Measurements from ENCODE around the gene OPA3.

DNA sequence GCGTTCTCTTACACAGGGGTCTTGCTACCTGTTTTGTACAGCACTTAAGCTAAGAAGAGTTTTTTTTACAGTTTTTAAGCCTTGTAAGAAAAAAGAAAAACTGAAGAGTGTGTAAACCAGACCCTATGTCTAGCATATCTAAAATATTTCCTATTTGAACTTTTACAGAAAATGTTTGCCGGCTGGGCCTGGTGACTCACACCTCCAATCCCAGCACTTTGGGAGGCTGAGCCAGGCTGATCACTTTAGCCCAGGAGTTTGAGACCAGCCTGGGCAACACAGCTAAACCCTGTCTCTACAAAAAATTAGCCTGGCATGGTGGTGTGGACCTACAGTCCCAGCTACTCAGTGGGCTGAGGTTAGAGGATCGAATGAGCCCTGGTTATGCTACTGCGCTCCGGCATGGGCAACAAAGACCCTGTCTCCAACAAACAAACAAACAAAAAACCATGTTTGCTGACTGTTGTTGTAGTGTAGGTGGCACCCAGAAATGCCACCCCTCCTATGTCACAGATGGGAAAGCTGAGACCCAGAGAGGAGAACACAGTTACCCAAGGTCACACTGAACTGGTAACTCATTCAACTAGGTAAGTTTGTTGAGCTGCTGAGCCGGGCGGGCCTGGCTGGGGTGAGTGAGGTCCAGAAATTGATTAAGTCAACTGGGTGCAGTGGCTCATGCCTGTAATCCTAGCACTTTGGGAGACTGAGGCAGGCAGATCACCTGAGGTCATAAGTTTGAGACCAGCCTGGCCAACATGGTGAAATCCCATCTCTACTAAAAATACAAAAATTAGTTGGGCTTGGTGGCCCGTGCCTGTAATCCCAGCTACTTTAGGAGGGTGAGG lies 79.2 kb downstream of the OPA3 start:
- no peak for TF ChIP-seq POLR2A (IDR thresholded peaks at IDR 0.05)
- TF ChIP-seq, protein P1, sequence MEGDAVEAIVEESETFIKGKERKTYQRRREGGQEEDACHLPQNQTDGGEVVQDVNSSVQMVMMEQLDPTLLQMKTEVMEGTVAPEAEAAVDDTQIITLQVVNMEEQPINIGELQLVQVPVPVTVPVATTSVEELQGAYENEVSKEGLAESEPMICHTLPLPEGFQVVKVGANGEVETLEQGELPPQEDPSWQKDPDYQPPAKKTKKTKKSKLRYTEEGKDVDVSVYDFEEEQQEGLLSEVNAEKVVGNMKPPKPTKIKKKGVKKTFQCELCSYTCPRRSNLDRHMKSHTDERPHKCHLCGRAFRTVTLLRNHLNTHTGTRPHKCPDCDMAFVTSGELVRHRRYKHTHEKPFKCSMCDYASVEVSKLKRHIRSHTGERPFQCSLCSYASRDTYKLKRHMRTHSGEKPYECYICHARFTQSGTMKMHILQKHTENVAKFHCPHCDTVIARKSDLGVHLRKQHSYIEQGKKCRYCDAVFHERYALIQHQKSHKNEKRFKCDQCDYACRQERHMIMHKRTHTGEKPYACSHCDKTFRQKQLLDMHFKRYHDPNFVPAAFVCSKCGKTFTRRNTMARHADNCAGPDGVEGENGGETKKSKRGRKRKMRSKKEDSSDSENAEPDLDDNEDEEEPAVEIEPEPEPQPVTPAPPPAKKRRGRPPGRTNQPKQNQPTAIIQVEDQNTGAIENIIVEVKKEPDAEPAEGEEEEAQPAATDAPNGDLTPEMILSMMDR (IDR thresholded peaks at IDR 0.05 in 8 of 11, conservative IDR thresholded peaks at IDR 0.05 in 3 of 11): no peak
- TF ChIP-seq POLR2AphosphoS5 (IDR thresholded peaks at IDR 0.05): no peak

Measured in spleen (tissue), 7 donors.